GM18499 (cell line): ENCODE data around the gene SLC25A51.
"Not testable (repeated sequence)": the region's sequence is repeated elsewhere in the genome, so short reads cannot be mapped to it uniquely, and the experiment has no call there.

ENCODE experiments used
- ATAC-seq: cut with Tn5 transposase; IDR thresholded peaks from one replicate; pipeline ENCODE4 v1.9.1; 2021; ENCODE audit warnings: moderate number of reproducible peaks; ENCODE audit not compliant: insufficient read depth, unreplicated experiment

The SLC25A51 gene

GRCh38 chr9:37908283-37908682, 4.4 kb upstream of the SLC25A51 start:
- ATAC-seq, result no peak

- no peak for ATAC-seq
Observed at GRCh38 chr9:37906312-37907239, 2.6 kb upstream of the SLC25A51 start.

GRCh38 chr9:37905776-37906175, 1.8 kb upstream of the SLC25A51 start:
- ATAC-seq, result no peak

GRCh38 chr9:37905131-37905505, 1.2 kb upstream of the SLC25A51 start:
- no peak for ATAC-seq

GRCh38 chr9:37904445-37905130, 661 bp upstream of the SLC25A51 start:
- ATAC-seq, result no peak

- ATAC-seq, result no peak
Observed at GRCh38 chr9:37902796-37903646, 906 bp downstream of the SLC25A51 start.

- ATAC-seq, result no peak
Observed at GRCh38 chr9:37902131-37902530, 1.8 kb downstream of the SLC25A51 start.

GRCh38 chr9:37899041-37899440, 4.9 kb downstream of the SLC25A51 start:
- ATAC-seq, result no peak

- ATAC-seq, result no peak
Observed at GRCh38 chr9:37897665-37898064, 6.3 kb downstream of the SLC25A51 start.

- no peak for ATAC-seq
Observed at GRCh38 chr9:37892063-37892462, 11.9 kb downstream of the SLC25A51 start.

- not testable (repeated sequence) for ATAC-seq
Observed at GRCh38 chr9:37891042-37891441, 12.9 kb downstream of the SLC25A51 start.

GRCh38 chr9:37889536-37889935, 14.4 kb downstream of the SLC25A51 start:
- no peak for ATAC-seq

GRCh38 chr9:37887977-37888583, 15.8 kb downstream of the SLC25A51 start:
- not testable (repeated sequence) for ATAC-seq

GRCh38 chr9:37880916-37881479, 22.9 kb downstream of the SLC25A51 start:
- no peak for ATAC-seq

GRCh38 chr9:37876376-37876775, 27.6 kb downstream of the SLC25A51 start:
- ATAC-seq, result no peak

GRCh38 chr9:37873955-37874354, 30.0 kb downstream of the SLC25A51 start:
- ATAC-seq, result no peak

- no peak for ATAC-seq
Observed at GRCh38 chr9:37870799-37871176, 33.1 kb downstream of the SLC25A51 start.

GRCh38 chr9:37870081-37870798, 33.7 kb downstream of the SLC25A51 start:
- ATAC-seq, result no peak

- ATAC-seq, result no peak
Observed at GRCh38 chr9:37862530-37862929, 41.4 kb downstream of the SLC25A51 start.
